Measurements from ENCODE around the gene PABPC1L.

The PABPC1L gene

GRCh38 chr20:44959082-44959637, 49.3 kb downstream of the PABPC1L start:
- TF ChIP-seq CTCF (IDR thresholded peaks at IDR 0.05; ENCODE audit: low read depth, low read length) = no peak
- peaks cover 7% of the 10 kb centered on the region for H3K4me1 ChIP-seq
- DNase-seq = no peak
- peaks cover 27% of the 10 kb centered on the region for H3K36me3 ChIP-seq
- H3K4me3 ChIP-seq (ENCODE audit: low read depth, low read length) = peak overlapping the region; percentile 73
- no peaks in the 10 kb centered on the region for H3K9me3 ChIP-seq
- H3K27me3 ChIP-seq = no peaks in the 10 kb centered on the region

GRCh38 chr20:44959638-44960102, 49.8 kb downstream of the PABPC1L start:
- Histone ChIP-seq H3K9me3 (no peaks in the 10 kb centered on the region), H3K4me3 (ENCODE audit: low read depth, low read length) (peak overlapping the region; percentile 73), H3K36me3 (peaks cover 22% of the 10 kb centered on the region), H3K27me3 (no peaks in the 10 kb centered on the region), H3K4me1 (peaks cover 7% of the 10 kb centered on the region)
- DNase-seq = no peak
- no peak for TF ChIP-seq CTCF (IDR thresholded peaks at IDR 0.05; ENCODE audit: low read depth, low read length)

- peak within 1 kb of the TSS; percentile 73 for H3K4me3 ChIP-seq (ENCODE audit: low read depth, low read length)
- H3K4me1 ChIP-seq = peaks cover 7% of the 10 kb centered on the region
- peaks cover 16% of the 10 kb centered on the region for H3K36me3 ChIP-seq
- DNase-seq = peak; percentile 97
- TF ChIP-seq CTCF (IDR thresholded peaks at IDR 0.05; ENCODE audit: low read depth, low read length) = no peak
- H3K27me3 ChIP-seq = no peaks in the 10 kb centered on the region
- no peaks in the 10 kb centered on the region for H3K9me3 ChIP-seq
Observed at GRCh38 chr20:44960103-44960852, 50.4 kb downstream of the PABPC1L start, which contains the start of gene TOMM34. TOMM34 (minus strand) TSS chr20:44960397; CDS start chr20:44960333, 64 bp downstream.

- H3K4me1 ChIP-seq = peaks cover 7% of the 10 kb centered on the region
- H3K4me3 ChIP-seq (ENCODE audit: low read depth, low read length) = no peak overlapping the region
- peaks cover 7% of the 10 kb centered on the region for H3K36me3 ChIP-seq
- DNase-seq = no peak
- no peaks in the 10 kb centered on the region for H3K9me3 ChIP-seq
- H3K27me3 ChIP-seq = no peaks in the 10 kb centered on the region
- TF ChIP-seq CTCF (IDR thresholded peaks at IDR 0.05; ENCODE audit: low read depth, low read length) = no peak
Observed at GRCh38 chr20:44961011-44961869, 51.4 kb downstream of the PABPC1L start.

- H3K27me3 ChIP-seq = no peaks in the 10 kb centered on the region
- TF ChIP-seq CTCF (IDR thresholded peaks at IDR 0.05; ENCODE audit: low read depth, low read length) = no peak
- peak; percentile 20 for DNase-seq
- no peak overlapping the region for H3K4me3 ChIP-seq (ENCODE audit: low read depth, low read length)
- H3K36me3 ChIP-seq = peaks cover 5% of the 10 kb centered on the region; the same call in 1 of the 2 replicates
- H3K9me3 ChIP-seq = no peaks in the 10 kb centered on the region
- peaks cover 7% of the 10 kb centered on the region for H3K4me1 ChIP-seq
Observed at GRCh38 chr20:44961870-44962267, 52.0 kb downstream of the PABPC1L start.

Measured in BE2C (cell line).